BJ (cell line): ENCODE measurements around the gene ENO3. TPM values are rescaled to one million over a fixed set of nuclear protein-coding genes. Genes with fewer than 3 reads are reported as not detected.

Experiments used
- CTCF ChIA-PET: fragments of 350-600 bp; formaldehyde crosslinking; extraction: SDS; loops from one replicate; lab custom pipeline; 2021; ENCODE audit warnings: antibody characterized with exemption, inconsistent platforms; lab: Yijun Ruan, JAX
- POLR2A ChIA-PET: fragments of 300-600 bp; sonication (Branson Sonifier 250); formaldehyde crosslinking; extraction: SDS; loops from one replicate; lab custom pipeline; 2021; ENCODE audit warnings: antibody characterized with exemption; lab: Charles Lee
- DNase-seq: peaks from one replicate; pipeline ENCODE4 v3.0.0-alpha.2; 2011; ENCODE audit warnings: low read depth
- H3K27me3 ChIP-seq: 2 replicates; pipeline ENCODE4 v1.6.0; 2011; ENCODE audit warnings: low read length; ENCODE audit not compliant: control insufficient read depth, insufficient read depth
- H3K36me3 ChIP-seq: 2 replicates; pipeline ENCODE4 v1.5.1; 2011; ENCODE audit warnings: low read length; ENCODE audit not compliant: control insufficient read depth, insufficient read depth
- H3K4me3 ChIP-seq: 2 replicates; pipeline ENCODE4 v1.5.1; 2011; ENCODE audit warnings: low read depth, mild to moderate bottlenecking, control low read depth, low read length
- polyA plus RNA-seq: library from polyadenylated mRNA; depleted of rRNA; stranded (reverse); fragments of >200 nt; gene quantifications from 2 replicates; pipeline ENCODE4 v1.2.3, GENCODE V29; 2011
- TF ChIP-seq, protein P1 (sequence below): IDR thresholded peaks from 2 replicates; pipeline ENCODE4 v1.5.1; 2011; ENCODE audit warnings: low read depth, mild to moderate bottlenecking, control low read depth, inconsistent platforms, low read length, moderate library complexity; ENCODE audit not compliant: insufficient read depth

ENO3 gene
- polyA plus RNA-seq, 1 experiment, result 5.9 TPM

DNA sequence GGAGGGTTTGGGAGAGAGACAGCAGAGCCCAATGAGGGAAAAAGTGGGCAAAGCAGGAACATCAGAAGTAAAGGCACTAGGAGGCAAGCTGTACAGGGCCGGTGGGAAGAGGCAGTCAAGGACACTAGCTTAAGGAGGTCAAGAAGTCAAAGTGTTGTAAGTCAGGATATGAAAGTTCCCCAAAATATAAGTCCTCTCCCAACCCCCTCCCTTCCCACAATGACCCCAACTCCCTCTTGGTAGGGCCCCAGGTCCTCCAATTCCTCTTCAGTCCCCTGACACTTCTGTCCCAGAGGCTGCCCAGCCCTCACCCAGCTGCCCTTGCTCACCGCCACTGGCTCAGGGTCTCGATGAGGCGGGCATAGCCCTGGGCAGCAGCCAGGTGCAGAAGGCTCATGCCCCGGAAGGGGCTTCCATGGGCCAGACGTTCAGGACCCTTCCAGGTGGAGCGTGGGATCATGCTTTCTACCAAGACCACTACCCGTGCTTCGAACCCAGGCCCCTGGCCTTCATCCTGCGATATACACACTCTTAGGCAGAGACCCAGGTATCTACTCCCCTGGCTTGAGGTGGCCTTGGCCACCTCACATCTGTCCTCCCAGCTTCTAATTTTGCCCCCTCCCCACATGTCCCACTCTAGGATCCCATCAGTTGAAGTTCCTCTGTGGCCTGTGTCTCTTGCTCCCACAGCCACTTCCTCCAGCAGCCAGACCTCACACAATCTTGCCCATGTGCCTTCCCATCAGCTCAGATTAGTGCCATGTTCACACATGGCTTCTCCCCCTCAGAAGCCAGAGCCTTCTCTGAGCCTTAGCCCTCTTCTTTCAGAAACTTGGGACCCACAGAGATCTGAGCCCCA, 22.6 kb downstream of the ENO3 start:
- H3K36me3 ChIP-seq, result peaks cover 22% of the 10 kb centered on the region
- TF ChIP-seq, protein P1, sequence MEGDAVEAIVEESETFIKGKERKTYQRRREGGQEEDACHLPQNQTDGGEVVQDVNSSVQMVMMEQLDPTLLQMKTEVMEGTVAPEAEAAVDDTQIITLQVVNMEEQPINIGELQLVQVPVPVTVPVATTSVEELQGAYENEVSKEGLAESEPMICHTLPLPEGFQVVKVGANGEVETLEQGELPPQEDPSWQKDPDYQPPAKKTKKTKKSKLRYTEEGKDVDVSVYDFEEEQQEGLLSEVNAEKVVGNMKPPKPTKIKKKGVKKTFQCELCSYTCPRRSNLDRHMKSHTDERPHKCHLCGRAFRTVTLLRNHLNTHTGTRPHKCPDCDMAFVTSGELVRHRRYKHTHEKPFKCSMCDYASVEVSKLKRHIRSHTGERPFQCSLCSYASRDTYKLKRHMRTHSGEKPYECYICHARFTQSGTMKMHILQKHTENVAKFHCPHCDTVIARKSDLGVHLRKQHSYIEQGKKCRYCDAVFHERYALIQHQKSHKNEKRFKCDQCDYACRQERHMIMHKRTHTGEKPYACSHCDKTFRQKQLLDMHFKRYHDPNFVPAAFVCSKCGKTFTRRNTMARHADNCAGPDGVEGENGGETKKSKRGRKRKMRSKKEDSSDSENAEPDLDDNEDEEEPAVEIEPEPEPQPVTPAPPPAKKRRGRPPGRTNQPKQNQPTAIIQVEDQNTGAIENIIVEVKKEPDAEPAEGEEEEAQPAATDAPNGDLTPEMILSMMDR, result no peak
- no peaks in the 10 kb centered on the region for H3K27me3 ChIP-seq
- no peak overlapping the region for H3K4me3 ChIP-seq
- ChIA-PET POLR2A (no interaction called here), CTCF (interaction anchor here (1.0 to 1.2 kb wide), 2 partner anchors 13 to 33 kb away, joined by 3 to 4 read pairs; partner anchors contain the start of genes RNF167 and SLC25A11)
- no peak for DNase-seq

DNA sequence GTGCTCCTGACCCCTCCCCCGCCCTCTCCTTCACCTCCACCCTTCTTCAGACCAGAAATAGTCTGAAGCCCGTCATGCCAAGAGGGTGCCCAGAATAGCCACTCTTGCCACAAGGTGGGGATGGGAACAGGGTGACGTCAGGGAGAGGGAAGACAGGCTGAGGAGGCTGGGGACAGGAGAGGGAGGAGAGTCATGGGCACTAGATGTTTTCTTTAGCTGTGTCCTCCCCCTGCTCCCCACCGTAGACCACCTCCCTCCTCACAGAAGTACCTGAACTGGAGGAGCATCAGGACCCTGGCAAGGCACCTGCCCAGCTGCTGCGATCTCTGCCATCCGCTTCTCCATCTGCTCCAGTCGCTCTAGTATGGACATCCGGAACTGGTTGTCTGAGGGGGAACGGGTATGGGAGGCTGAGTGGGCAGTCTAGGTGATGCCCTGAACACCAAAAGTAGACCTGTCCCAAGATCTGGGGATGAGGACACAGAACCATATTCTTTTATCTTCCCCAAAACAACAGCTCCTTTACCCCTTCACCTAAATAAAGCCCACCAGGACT, 23.3 kb downstream of the ENO3 start:
- peaks cover 26% of the 10 kb centered on the region for H3K36me3 ChIP-seq
- H3K4me3 ChIP-seq, result no peak overlapping the region
- ChIA-PET CTCF (interaction anchor here (1.0 to 1.5 kb wide), 3 partner anchors 34 to 65 kb away, joined by 3 read pairs; partner anchors contain the start of genes RNF167 and SLC25A11), POLR2A (no interaction called here)
- H3K27me3 ChIP-seq, result no peaks in the 10 kb centered on the region
- DNase-seq, result no peak
- TF ChIP-seq, protein P1, result no peak

DNA sequence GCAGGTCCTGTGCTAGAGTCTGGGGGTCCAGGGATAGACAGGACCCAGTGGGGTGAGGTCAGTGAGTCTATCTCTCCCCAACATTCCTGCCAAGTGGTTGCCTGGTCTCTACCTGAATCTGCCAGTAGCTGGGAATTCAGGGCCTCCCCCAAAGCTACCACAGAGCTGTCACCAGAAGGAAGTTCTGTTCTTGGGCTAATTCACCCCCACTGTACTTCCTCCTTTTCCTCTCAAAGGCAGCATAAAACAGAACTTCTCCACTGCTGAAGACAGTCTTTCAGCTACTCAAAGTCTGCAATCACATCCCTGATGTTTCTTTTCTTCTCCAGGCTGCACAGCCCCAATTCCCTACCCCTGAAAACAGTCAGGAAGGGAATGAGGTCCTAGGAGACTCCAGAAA, 27.8 kb downstream of the ENO3 start:
- CTCF ChIA-PET, result interaction anchor here (0.8 kb wide), 1 partner anchor 8 kb away, joined by 3 read pairs; no protein-coding TSS in a partner anchor
- POLR2A ChIA-PET, result no interaction called here
- Histone ChIP-seq H3K27me3 (no peaks in the 10 kb centered on the region), H3K4me3 (no peak overlapping the region), H3K36me3 (peaks cover 22% of the 10 kb centered on the region)
- DNase-seq, result no peak
- TF ChIP-seq, protein P1, result no peak

DNA sequence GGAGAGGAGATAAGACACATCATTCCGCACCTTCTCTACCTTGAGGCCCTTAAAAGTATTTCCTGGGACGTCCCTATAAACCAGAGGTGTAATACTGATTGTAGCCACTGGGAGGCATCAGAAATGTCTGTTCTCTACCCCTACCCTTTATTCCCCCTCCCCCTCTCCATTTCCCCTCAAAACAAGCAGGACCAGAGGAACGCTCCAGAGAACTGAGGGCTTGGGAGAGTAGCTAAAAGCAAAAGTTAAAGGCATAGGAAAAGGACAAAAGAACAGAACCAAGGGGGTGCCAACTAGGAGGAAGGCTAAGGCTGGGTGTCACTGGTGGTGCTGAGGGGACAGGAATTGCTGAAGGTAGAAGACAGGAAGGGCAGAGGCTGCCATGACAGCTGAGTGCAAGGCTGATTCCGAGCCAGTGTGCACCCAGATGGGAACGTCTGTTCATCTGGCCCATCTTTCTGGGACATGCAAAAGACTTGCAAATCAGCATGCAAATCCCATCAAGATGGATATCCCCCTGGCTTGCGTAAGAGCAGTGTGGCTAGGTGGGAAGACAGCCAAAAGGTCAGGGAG, 29.8 kb downstream of the ENO3 start:
- ChIA-PET CTCF (interaction anchor here (0.6 to 2.7 kb wide), 16 partner anchors 8 to 412 kb away, joined by 3 to 40 read pairs (median 4); partner anchors contain the start of genes INCA1, KIF1C, RNF167 and SLC25A11), POLR2A (no interaction called here)
- no peak for DNase-seq
- TF ChIP-seq, protein P1, result peak; percentile 66
- no peak overlapping the region for H3K4me3 ChIP-seq
- peaks cover 20% of the 10 kb centered on the region for H3K36me3 ChIP-seq
- H3K27me3 ChIP-seq, result no peaks in the 10 kb centered on the region

DNA sequence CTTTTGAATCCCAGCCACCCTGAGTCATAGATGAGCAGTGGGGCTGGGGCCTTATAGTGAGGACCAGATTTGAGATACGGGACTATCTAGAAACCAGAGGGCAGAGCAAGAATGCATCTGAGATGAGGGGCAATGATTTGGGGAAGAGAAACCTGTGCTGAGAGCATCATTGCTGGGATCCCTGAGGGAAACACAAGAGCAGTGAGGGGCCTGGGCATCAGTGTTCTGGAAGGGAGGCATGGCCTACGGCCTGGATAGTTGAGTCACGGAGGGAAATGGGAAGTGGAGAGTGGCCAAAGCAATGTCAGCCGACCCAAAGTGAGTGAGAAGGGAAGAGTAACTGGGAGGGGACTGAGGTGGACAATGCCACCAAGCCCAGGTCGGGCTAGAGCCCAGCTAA, 31.4 kb downstream of the ENO3 start:
- CTCF ChIA-PET, result no interaction called here
- H3K4me3 ChIP-seq, result no peak overlapping the region
- peaks cover 17% of the 10 kb centered on the region for H3K36me3 ChIP-seq
- POLR2A ChIA-PET, result no interaction called here
- no peaks in the 10 kb centered on the region for H3K27me3 ChIP-seq
- TF ChIP-seq, protein P1, result no peak
- DNase-seq, result no peak
